Cardiac fibroblast (primary cell): Measurements from ENCODE around the gene PARD3B.

ENCODE experiments used
- DNase-seq, 2 donors: peaks; one replicate each; pipeline versions ENCODE4 v3.0.0 to v3.0.0-alpha.2; 2010; ENCODE audit warnings: low read depth in 2 of 2
- H3K4me3 ChIP-seq, 2 donors: replicated peaks in 1 of 2; 1 replicate in 1 of 2; 2 replicates in 1 of 2; pipeline ENCODE4 v1.5.1; 2011; ENCODE audit warnings: low read depth in 2 of 2, low read length in 2 of 2, mild to moderate bottlenecking in 2 of 2, moderate library complexity in 1 of 2
- CTCF ChIP-seq: IDR thresholded peaks from one replicate; pipeline ENCODE4 v1.5.1; 2011; ENCODE audit warnings: low read depth, mild to moderate bottlenecking, low read length, inconsistent platforms

Gene PARD3B

GRCh38 chr2:204945376-204945775 lies 400.1 kb downstream of the PARD3B start:
- TF ChIP-seq CTCF, result no peak
- H3K4me3 ChIP-seq, result no peak overlapping the region
- DNase-seq, result no peak

GRCh38 chr2:204946892-204947291 lies 401.6 kb downstream of the PARD3B start:
- no peak overlapping the region for H3K4me3 ChIP-seq
- no peak for TF ChIP-seq CTCF
- no peak for DNase-seq

- DNase-seq, result no peak
- no peak for TF ChIP-seq CTCF
- H3K4me3 ChIP-seq, result no peak overlapping the region
Measured at GRCh38 chr2:204947405-204947804, 402.1 kb downstream of the PARD3B start.

GRCh38 chr2:204948024-204948763 lies 402.9 kb downstream of the PARD3B start:
- no peak for TF ChIP-seq CTCF
- no peak overlapping the region for H3K4me3 ChIP-seq
- no peak for DNase-seq

GRCh38 chr2:204948822-204949221 lies 403.5 kb downstream of the PARD3B start:
- H3K4me3 ChIP-seq, result no peak overlapping the region
- DNase-seq, result no peak
- TF ChIP-seq CTCF, result no peak

GRCh38 chr2:204950695-204951346 lies 405.5 kb downstream of the PARD3B start:
- no peak for TF ChIP-seq CTCF
- no peak overlapping the region for H3K4me3 ChIP-seq
- peak in 1 of 2 donors; percentile 48 for DNase-seq
